RCC 7860 (cell line): ENCODE measurements around the gene SEMA4C.

Experiments used
- DNase-seq: peaks from one replicate; pipeline ENCODE4 v3.0.0-alpha.2; 2015; ENCODE audit warnings: low spot score
- FAIRE-seq: peaks from 2 replicates; lab custom pipeline; 2012; peaks lifted over from hg19 to GRCh38; lab: Jason Lieb, UNC

SEMA4C gene

GRCh38 chr2:96824079-96824870, 45.6 kb downstream of the SEMA4C start:
- no peak for FAIRE-seq

GRCh38 chr2:96823198-96823597, 46.7 kb downstream of the SEMA4C start:
- DNase-seq (no peak), FAIRE-seq (no peak)

More at GRCh38 chr2:96824079-96824870, 45.6 kb downstream of the SEMA4C start:
- DNase-seq, result no peak

GRCh38 chr2:96822786-96823185, 47.1 kb downstream of the SEMA4C start:
- DNase-seq, result no peak
- FAIRE-seq, result no peak

GRCh38 chr2:96821113-96821675, 48.7 kb downstream of the SEMA4C start:
- no peak for FAIRE-seq
- no peak for DNase-seq

- FAIRE-seq (no peak), DNase-seq (no peak)
Observed at GRCh38 chr2:96819876-96820511, 49.9 kb downstream of the SEMA4C start.

GRCh38 chr2:96819128-96819875, 50.6 kb downstream of the SEMA4C start:
- FAIRE-seq, result no peak
- no peak for DNase-seq

- DNase-seq, result no peak
Observed at GRCh38 chr2:96817882-96818281, 52.0 kb downstream of the SEMA4C start.

GRCh38 chr2:96816836-96817702, 52.8 kb downstream of the SEMA4C start:
- DNase-seq (no peak), FAIRE-seq (no peak)

More at GRCh38 chr2:96817882-96818281, 52.0 kb downstream of the SEMA4C start:
- no peak for FAIRE-seq

GRCh38 chr2:96816127-96816835, 53.6 kb downstream of the SEMA4C start, which contains the start of gene CNNM3:
TSS of gene CNNM3 (plus strand) at chr2:96816268. CDS start at chr2:96816278, 10 bp downstream.
- FAIRE-seq (no peak), DNase-seq (peak; percentile 79)

- FAIRE-seq, result no peak
Observed at GRCh38 chr2:96815326-96816126, 54.4 kb downstream of the SEMA4C start.

GRCh38 chr2:96813656-96814055, 56.2 kb downstream of the SEMA4C start:
- FAIRE-seq (no peak), DNase-seq (no peak)

More at GRCh38 chr2:96815326-96816126, 54.4 kb downstream of the SEMA4C start:
- peak; percentile 39 for DNase-seq

- no peak for FAIRE-seq
- no peak for DNase-seq
Observed at GRCh38 chr2:96811917-96812316, 58.0 kb downstream of the SEMA4C start.

GRCh38 chr2:96810783-96811192, 59.1 kb downstream of the SEMA4C start:
- FAIRE-seq, result no peak
- DNase-seq, result no peak

GRCh38 chr2:96809951-96810782, 59.7 kb downstream of the SEMA4C start:
- DNase-seq, result no peak
- FAIRE-seq, result no peak
